GM12865 (cell line): ENCODE results near the gene MEFV.
"Not testable (repeated sequence)": the region's sequence is repeated elsewhere in the genome, so short reads cannot be mapped to it uniquely, and the experiment has no call there.

Experiments used
- DNase-seq: peaks from one replicate; pipeline ENCODE4 v3.0.0; 2010; ENCODE audit warnings: low read depth
- H3K4me3 ChIP-seq: 2 replicates; pipeline ENCODE4 v1.5.1; 2011; ENCODE audit warnings: mild to moderate bottlenecking, low read depth, low read length, control low read depth
- CTCF ChIP-seq: IDR thresholded peaks from 2 replicates; pipeline ENCODE4 v1.5.1; 2011; ENCODE audit warnings: low read length, control low read depth, low read depth, inconsistent platforms; ENCODE audit not compliant: insufficient read depth; ENCODE audit errors: missing control alignments

MEFV gene

GRCh38 chr16:3281222-3281820, 24.9 kb upstream of the MEFV start:
- DNase-seq, result no peak
- H3K4me3 ChIP-seq, result no peak overlapping the region

GRCh38 chr16:3276679-3277078, 20.2 kb upstream of the MEFV start:
- no peak for TF ChIP-seq CTCF
- DNase-seq, result no peak
- no peak overlapping the region for H3K4me3 ChIP-seq

More at GRCh38 chr16:3281222-3281820, 24.9 kb upstream of the MEFV start:
- TF ChIP-seq CTCF, result no peak

GRCh38 chr16:3274947-3275346, 18.5 kb upstream of the MEFV start:
- no peak for DNase-seq
- no peak overlapping the region for H3K4me3 ChIP-seq
- TF ChIP-seq CTCF, result no peak

- TF ChIP-seq CTCF, result no peak
- H3K4me3 ChIP-seq, result no peak overlapping the region
- DNase-seq, result no peak
Observed at GRCh38 chr16:3274490-3274889, 18.1 kb upstream of the MEFV start.

GRCh38 chr16:3271281-3271680, 14.8 kb upstream of the MEFV start:
- not testable (repeated sequence) for H3K4me3 ChIP-seq, DNase-seq

- not testable (repeated sequence) for H3K4me3 ChIP-seq, DNase-seq
Observed at GRCh38 chr16:3270718-3271117, 14.3 kb upstream of the MEFV start.

- no peak for TF ChIP-seq CTCF
- H3K4me3 ChIP-seq, result no peak overlapping the region
- DNase-seq, result no peak
Observed at GRCh38 chr16:3268294-3268693, 11.9 kb upstream of the MEFV start.

GRCh38 chr16:3266873-3267537, 10.6 kb upstream of the MEFV start:
- H3K4me3 ChIP-seq, result no peak overlapping the region
- DNase-seq, result no peak
- TF ChIP-seq CTCF, result peak; percentile 29
